C4-2B (cell line): ENCODE results near the gene CLDN17.

Source experiments
- H3K27ac ChIP-seq: fragments of 450-650 bp; 2 replicates; pipeline ENCODE4 v1.5.1; 2017
- ZFX ChIP-seq: fragments of 450-650 bp; IDR thresholded peaks from 2 replicates; pipeline ENCODE4 v1.6.1; 2017
- TF ChIP-seq, protein P1 (sequence below): fragments of 450-650 bp; conservative IDR thresholded peaks from 2 replicates; pipeline ENCODE4 v1.5.1; 2017; ENCODE audit warnings: mild to moderate bottlenecking

Gene CLDN17

DNA sequence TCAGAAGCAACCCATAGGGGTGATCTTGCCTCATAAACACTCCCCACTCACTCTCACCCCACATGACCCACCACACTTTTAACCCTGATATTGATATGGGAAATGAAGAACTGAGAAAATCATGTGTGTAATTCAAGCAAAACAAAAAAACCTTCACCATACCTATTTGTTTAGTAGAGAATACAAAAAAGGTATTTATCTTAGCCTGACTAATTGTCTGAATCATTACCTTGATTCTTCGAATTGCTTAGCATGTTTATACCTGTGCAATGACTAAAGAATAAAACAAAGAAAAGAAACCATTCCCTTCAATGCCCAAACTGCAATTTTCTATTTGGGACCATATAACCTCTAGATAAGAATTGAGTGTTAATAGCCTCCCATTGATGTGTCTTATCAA is 1.8 kb downstream of the CLDN17 start:
- no peak overlapping the region for H3K27ac ChIP-seq
- no peak for TF ChIP-seq ZFX
- TF ChIP-seq, protein P1, sequence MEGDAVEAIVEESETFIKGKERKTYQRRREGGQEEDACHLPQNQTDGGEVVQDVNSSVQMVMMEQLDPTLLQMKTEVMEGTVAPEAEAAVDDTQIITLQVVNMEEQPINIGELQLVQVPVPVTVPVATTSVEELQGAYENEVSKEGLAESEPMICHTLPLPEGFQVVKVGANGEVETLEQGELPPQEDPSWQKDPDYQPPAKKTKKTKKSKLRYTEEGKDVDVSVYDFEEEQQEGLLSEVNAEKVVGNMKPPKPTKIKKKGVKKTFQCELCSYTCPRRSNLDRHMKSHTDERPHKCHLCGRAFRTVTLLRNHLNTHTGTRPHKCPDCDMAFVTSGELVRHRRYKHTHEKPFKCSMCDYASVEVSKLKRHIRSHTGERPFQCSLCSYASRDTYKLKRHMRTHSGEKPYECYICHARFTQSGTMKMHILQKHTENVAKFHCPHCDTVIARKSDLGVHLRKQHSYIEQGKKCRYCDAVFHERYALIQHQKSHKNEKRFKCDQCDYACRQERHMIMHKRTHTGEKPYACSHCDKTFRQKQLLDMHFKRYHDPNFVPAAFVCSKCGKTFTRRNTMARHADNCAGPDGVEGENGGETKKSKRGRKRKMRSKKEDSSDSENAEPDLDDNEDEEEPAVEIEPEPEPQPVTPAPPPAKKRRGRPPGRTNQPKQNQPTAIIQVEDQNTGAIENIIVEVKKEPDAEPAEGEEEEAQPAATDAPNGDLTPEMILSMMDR: no peak

DNA sequence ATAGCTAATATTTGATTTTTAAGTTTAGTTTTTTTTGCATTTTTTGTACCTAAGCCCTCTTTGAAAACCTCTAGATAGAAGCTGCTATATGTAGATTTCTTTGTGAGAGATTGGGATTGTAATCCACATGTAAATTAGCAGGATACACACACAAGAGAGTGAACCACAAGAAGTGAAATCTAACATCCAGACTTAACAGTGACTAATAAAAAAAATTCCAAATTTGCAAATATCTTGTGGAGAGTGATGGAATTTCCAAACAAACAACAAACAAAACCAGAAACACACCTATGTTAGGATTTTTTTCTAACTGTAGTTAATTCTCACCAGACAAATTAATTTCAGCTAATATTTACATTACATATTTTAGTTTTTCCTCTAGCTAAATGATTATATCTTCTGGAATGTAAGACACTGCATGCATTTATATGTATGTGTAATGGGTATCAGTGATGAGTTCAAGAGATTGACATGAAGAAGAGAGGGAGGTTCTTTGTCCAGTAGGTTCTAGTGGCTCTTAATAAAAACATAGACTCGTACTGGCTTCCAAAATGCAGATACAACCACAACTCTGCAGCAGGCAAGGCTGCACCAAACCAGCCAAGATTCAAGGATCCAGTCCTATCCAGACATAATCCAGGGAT is 12.8 kb downstream of the CLDN17 start:
- TF ChIP-seq ZFX: no peak
- TF ChIP-seq, protein P1: no peak
- H3K27ac ChIP-seq: no peak overlapping the region

DNA sequence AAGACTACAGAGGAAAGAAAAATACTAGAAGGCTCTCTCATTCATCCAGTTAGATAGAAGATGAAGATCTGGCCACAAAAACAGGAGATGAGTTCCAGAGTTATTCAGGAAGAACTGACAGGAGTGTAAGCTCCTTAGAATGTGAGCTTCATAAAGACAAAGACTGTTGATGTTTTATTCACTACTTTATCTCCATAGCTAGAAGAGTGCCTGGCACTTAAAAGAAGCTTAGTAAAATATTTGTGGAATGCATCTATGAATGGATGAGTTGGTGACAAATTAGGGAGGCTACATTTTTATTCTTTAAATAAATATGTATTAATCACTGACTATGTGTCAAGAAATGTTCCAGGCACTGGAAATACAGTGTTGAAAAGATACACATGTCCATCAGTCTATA is 13.8 kb downstream of the CLDN17 start:
- TF ChIP-seq, protein P1: no peak
- no peak for TF ChIP-seq ZFX
- H3K27ac ChIP-seq: no peak overlapping the region

DNA sequence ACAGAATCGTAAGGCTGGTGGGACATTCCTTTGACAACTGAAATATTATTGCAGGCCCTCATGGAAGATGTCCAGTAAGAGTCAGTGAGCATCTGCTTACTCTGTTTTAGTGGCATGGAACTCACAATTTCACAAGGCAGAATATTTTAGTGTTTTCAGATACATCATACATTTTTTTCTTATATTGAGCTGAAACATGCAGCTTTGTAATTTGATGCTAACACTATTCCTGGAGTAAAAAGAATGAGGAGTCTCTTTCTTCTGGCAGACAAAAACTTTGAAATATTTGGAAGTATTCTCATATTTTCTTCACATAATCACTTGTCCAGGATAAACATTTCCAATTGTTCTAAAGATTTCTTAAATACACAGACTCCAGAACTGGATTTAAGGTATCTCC is 17.7 kb downstream of the CLDN17 start:
- no peak overlapping the region for H3K27ac ChIP-seq
- TF ChIP-seq, protein P1: no peak
- no peak for TF ChIP-seq ZFX

DNA sequence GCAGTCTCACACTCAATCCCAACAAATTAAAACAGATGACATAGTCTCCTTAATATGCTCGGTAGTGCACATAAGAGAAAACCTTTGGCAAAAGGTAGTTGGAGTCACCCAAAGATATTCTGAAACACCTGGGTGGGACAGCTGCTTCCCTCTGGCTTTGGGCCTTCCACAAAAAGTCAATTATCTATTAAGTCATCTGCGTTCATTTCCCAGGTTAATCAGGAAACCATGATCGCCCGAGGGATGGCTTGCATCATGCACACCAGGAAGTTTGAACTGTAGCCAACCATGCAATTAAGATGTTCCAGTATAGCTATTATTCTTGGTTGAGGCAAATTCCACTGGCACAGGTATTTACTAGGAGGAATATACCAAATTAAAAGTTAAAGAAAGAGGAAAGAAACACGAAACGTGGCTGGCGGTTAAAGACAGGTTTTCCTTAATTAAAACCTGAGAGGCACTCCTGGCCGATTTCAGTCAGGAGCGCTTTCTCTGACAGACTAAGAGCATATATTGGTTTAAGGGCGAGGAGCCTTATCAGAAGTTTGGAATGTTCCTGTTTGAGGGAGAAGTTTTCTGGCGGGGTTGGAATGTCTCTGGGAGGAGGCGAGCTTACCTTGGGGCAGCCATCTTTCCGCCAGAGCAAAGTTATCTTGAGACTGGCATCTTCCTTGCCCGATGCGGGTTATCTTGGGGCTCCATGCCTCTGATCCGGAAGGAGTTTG is 19.9 kb downstream of the CLDN17 start:
- peak overlapping the region; percentile 84 for H3K27ac ChIP-seq
- TF ChIP-seq ZFX: no peak
- TF ChIP-seq, protein P1: no peak

DNA sequence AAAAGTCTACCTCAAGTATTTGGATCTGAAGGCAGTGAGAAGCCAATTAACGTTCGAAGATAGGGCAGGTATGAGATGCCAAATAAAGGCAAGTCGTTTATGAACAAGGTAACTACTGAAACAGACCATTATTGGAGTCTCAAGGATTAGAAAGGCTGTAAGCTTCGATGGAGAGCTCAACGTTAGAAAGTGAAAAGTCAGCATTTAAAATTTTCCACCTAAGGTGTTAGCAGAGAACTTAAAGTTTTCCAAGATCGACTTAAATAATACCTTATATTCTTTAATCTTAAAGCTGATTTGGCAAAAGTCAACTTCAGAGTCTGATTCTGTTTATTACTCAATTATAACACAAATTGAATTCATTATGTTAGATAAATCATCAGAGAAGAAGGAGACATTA is 28.1 kb downstream of the CLDN17 start:
- TF ChIP-seq ZFX: no peak
- TF ChIP-seq, protein P1: no peak
- H3K27ac ChIP-seq: no peak overlapping the region

DNA sequence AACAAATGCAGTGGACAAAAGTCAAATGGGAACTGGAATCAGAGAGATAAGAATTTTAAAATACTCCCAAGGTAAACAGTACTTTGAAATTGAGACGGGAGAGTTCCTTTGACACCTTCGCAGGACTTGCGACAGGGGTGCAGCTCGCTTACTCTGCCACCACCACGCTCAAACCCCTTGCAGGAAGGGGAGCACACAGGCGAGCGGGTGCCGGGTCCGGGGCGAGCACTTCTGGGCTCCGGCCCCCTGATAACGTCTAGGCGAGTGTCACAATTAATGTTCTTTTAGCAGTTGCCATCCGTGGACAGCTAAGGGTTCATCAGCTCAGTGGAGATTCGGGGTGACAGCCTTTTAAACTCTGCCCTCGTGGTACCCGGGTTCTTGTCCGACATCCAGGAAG is 37.4 kb downstream of the CLDN17 start:
- TF ChIP-seq ZFX: no peak
- TF ChIP-seq, protein P1: no peak
- no peak overlapping the region for H3K27ac ChIP-seq
